HG03354 (cell line): ENCODE results near the gene NTNG1.

ENCODE experiments used
- ATAC-seq: cut with Tn5 transposase; IDR thresholded peaks from one replicate; pipeline ENCODE4 v1.9.1; 2021; ENCODE audit warnings: mild to moderate bottlenecking; ENCODE audit not compliant: unreplicated experiment, poor library complexity, severe bottlenecking

NTNG1 gene

DNA sequence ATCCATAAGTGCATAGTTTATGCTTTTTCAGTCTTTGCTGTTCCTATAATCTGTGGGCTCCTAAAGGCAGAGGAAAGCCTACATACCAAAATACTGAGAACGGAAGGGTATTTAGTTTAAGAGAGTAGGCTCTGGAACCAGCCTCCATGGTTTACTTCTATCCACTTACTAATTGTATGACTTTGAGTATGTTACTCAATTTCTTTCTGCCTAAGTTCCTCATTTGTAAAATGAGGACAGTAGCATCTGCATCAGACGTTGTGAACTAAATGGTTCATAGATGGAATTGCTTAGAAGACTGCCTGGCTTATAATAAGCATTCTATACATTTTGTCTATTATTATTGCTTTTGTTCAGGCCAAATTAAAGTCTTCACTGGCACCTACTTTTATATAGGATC is 111.0 kb downstream of the NTNG1 start:
- no peak for ATAC-seq

DNA sequence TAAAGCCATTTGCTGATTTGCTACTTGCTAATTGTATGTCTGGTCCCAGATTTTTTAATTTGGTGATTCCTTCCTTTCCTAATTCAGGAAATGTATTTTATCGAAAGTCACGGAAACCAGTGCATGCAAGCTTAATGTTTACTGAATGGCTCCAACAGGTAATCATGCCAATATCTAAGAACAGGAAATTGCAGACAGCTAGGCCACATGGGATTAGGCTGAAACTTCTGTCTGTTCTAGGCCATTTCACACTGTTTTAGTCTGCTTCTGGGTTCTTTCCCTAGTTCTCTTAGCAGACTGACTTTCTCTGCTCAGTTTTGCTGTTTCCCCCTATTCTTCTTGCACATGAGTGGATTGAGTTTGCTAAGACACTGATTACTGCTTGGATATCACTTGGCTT is 111.4 kb downstream of the NTNG1 start:
- peak; percentile 36 for ATAC-seq

DNA sequence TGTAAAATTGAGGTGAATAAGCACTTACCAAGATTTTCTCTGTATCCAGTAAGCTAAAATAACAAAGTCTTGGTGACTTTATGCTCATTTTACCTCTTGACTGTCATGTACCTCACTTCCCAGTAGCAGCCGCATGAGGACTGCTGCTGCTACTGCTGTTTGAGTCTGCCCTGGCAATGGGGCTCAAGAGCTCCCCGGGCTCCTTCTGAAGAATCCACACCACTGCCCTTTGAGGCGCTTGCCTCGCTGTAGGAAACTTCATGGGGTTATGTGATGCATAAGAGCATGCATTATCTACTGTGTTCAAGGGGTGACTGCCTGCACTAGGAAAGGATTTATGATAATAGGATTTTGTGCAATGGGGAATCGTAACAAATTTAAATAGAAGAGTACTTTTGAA is 113.5 kb downstream of the NTNG1 start:
- ATAC-seq, result no peak

DNA sequence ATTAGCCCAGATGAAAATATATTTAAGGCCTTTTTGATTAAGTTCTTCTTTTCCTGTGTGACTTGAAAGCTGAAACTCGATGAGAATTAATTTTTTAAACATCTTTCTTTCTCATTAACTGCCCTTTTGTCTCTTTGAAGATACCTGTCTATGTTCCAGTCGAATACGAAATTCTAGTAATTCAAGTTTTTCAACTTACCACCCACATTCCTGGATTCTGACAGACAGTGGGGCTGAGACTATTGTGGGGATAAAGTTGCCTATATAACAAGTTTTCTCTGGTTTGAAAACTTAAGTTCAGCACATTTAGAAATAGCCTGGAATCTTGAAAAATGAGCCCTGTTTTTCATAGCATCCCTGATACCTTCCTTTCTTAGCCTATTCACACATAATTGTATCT is 114.6 kb downstream of the NTNG1 start:
- no peak for ATAC-seq

DNA sequence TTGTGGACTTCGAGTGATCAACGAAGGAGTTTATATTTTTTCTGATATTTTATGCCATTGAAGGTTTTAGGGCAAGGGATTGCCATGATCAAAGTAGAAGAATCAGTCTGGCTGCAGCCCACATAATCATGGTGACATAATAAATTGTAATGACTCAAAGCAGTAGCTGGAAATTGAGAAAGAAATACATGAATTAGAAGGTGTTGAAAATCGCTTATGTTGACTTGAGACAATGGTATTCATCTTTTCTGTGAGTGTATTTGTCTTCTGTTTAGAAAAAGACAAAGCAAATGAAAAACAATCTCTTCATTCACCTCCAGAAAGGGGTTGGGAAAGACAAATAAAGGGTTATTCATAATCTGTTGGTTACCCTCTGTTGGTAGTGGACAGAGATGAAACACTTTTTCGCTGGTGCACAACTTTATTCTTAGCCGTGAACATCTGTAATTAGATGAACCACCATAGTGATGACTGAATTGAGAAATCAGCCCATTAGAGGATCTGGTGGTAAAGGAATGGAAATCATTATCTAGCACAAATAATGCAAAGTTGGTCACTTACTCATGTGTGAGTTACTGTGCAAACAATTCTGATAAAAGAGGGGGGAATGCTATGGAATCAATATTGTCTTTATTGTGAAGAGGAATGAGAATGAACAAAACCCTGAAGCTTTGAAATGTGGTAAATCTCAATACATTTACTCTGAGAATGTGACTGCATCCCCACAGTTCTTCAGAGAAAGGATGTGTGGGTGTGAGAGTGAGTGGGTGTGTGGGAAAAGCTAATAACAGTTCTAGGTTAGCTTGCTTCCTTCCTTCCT is 121.8 kb downstream of the NTNG1 start:
- ATAC-seq, result no peak

DNA sequence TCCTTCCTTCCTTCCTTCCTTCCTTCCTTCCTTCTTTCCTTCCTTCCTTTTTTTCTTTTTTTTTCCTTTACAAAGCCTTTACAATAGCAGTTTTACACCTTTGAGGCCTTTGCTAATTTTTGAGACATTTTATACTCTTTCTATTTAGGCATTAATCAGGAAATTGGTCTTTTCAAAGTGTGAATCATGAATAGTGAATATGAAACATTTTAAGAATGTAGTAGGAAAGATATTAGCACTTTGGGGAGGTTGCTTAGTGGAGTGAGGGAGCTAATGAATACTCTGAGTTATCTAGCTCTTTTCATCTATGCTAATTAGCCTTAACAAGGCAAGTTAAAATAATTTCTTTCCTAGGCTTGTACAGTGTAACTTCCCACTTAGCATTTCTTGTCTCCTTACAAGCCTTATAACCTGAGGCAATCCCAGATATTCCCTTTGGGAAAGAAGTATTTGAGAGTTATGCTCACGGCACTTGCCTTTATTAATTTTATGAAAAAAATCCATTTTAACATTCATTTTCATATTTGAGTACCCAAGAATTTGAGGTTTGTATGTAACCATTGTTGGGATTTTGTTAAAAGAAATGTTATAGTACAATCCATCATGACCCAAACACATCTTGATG is 122.6 kb downstream of the NTNG1 start:
- no peak for ATAC-seq

DNA sequence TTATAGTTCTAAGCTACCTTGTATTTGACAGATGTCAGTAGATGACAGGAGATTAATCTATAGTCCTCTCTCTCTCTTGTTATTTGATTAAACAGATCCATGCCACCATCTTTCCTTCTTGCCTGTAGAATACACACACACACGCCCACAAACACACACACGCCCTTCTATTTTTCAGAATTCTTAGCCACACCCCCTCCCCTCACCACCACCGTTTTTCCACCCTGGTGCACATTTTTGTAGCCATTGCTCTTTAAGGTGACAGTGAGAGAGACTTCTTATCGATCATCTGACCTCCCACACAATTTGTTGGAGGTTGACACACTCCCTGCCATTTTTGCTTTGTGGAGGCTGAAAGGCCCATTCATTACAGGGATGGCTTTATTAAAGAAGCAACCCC is 123.2 kb downstream of the NTNG1 start:
- ATAC-seq, result no peak

DNA sequence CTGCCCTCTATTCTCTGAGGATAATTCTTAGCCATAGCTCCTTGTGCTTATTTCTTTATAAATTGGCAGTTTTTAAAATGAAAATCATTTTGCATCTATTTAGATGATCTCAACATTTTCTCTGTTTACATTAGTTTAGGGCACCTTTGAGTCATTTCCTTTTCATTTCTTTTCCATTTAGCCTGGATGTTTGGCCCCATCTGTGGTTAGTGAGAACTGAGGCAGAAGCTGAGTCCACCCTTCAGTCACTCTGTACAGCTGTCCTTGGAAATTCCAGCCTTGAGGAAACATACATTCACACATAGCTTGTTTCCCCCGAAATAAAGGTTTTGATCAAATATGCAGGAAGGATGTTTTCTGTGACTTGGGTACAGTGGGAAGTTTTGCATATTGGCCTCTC is 123.7 kb downstream of the NTNG1 start:
- no peak for ATAC-seq

DNA sequence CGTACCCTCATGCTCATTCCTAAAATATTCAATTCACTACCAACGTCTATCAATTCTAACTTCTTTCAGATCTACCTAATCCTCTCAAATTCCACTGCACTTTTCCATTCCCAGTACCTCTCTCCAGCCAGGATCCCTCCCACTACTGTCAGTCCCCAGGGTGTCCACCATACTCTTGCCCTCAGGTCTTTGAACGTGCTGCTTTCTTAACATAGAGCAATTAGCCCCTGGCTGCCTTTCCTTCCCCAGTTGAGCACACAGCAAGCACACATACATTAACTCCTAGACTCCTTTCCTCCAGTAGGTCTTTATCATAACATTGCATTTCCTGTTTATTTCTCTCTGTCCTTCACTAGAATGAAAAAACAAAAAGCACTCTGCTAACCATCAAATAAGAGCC is 126.7 kb downstream of the NTNG1 start:
- no peak for ATAC-seq

DNA sequence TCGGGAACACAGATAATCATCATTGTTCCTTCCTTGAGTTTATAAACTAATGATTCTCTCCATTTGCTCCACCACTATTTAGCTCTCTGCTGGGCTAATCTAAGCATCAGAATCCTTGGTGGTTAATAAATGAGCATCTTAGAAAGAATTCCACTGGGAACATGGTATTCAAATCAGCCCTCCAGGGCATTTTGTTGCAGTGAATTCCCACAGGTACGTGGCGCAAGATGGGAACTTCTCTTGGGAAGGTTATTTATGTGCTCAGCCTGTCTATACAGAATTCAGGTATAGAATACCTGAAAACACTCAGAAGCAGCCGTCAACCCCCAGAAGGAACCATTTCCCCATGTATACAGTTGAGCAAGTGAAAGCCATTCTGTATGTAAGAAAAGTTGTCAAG is 131.5 kb downstream of the NTNG1 start:
- ATAC-seq, result no peak

DNA sequence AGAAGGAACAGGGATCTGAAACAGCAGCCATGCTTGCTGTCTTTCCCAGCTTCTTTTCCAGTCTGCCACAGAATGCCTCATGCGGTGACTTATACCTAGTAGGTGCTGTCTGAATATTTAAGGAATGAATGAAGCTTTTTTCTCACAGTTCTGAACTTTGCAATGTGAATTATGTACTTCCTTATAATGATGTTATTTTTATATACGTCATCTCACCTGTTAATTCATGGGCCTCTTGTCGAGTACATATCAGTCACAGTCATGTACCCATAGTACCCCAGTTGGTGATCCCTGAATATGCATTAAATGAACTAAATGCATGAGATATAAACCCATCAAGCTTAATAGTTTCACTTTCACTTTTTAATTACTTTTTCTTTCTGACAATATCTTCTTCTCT is 132.7 kb downstream of the NTNG1 start:
- ATAC-seq, result no peak

DNA sequence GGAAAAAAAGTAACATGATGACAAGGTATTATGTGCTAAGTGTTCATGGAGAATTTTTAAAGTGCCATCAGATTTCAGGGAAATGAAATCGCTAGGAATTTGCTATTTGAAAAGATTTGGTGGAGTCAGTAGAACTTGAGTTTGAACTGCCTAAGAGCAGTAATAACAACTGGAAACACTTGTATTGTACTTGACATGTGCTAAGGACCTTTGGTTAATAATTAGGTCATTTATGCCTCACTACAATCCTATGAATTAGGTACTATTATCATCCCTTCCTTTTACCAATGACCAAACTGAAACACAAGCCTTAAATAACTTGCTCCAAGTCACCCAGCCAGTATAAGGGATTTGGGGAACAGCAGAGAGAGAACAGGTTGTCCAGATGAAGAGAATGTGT is 133.4 kb downstream of the NTNG1 start:
- no peak for ATAC-seq

DNA sequence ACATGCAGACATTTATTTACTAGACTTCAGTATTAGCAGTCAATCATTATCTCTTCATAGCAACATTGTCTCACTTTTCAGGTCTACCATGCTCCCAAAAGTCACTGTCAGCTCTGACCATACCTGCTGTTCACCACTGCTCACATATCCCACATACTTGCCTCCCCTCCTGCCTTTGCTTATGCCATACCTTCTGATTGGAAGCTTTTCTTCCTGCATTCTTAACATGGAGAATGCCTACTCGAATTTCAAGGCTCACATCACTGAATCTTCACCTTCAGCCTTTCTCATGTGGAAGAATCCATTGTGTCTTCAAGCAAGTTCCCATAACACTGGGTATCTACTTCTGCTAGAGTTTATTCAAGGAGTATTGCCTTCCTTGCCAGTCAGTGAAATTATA is 135.4 kb downstream of the NTNG1 start:
- no peak for ATAC-seq

DNA sequence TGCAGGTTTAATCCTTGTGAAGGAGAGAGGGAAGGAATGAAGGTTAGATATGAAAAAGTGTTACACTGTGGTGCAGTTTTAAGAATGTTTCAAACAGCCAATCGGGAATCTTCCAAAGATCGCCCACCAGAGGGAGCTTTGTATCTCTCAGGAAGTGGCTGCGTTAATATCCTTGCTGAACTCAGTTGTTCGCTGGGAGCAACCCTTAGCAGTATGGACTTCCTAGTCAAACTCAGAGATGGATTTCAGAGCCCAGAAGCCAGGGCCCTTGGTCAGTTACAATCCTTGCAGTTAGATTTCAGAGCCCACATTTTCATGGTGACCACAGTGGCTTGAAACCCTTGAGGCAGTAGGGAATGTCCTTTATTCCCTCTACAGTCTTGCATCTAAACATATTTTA is 136.2 kb downstream of the NTNG1 start:
- no peak for ATAC-seq

DNA sequence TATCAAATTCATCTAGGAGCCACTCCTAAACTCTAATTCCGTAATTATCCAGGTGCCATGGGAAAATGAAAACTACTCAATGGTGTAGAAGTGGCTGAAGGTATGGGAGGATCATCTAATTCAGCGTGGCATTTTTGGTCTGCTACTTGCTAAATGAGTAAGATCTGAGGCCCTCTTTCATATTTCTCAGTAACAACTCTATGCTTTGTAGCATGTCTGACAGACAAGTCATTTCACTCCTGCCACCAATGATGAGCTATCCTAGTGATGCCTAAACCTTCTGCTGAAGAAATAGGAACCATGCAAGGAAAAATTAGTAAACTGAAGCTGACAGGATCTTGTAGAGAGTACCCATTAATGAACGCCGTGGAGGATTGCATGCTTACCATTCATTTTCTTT is 145.3 kb downstream of the NTNG1 start:
- ATAC-seq, result no peak

DNA sequence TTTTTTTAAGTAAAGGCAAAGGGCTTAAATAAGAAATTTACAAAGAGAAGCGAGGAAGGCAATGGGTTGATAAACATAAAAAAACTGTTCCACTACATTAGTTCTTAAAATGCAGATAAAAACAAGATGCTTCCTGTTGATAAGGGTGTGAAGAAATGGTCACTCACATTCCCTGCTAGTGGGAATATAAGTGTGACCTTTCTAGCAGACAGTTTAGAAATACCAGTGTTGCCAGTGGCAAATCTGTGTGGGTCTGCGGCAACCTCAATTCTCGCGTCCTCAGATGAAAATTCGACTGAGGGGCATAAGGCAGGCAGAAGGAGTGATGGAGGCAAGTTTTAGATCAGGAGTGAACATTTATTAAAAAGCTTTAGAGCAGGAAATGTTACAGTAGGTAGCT is 151.1 kb downstream of the NTNG1 start:
- ATAC-seq, result no peak

DNA sequence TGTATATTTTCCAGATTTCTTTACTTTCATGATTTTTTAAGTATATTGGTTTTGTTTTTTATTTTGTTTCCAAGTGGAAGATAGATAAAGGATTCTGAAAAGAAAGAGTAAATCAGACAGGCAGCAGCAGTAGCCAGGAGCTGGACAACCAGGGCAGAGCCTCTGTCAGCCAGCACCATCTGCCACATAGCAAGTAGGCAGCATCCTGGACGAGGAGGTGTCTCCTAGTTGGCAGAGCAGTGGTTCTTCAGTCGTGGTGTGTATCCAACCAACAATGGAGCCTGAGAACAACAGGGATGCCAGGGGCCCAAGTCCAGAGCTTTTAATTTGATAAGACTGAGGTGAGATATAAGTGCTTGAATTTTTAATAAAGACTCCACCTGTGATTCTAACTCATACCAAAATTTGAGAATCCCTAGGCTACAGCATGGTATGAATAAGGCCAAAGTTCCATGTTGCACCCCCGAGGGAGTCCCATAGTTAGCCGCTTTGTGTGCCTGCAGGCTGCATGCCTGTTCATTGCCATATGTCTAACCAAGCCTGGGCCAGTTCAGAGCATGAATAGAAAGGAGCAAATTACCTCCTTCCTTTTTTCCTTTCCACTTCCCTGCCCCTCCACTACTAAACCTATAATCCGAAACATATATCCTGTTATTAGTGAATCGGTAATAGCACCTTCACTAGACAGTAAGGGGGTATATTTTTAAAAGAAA is 153.2 kb downstream of the NTNG1 start:
- no peak for ATAC-seq

DNA sequence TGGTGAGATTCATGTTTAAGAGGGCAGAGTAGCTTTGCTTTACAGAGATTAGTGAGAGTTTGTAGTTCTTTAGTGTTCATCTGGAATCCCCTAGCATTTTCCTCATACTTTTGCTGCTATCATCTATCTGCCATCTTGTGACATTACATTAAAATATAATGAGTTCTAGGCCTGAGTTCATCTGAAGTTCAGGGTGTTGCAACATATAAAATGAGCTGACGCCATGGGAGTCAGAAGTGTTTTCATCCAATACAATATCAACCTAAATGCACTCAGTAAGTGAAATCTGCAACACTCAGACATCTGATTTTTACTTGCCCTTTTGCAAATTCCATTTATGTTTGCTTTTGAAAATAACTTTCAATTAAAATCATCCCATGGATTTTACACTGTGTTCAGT is 153.8 kb downstream of the NTNG1 start:
- ATAC-seq, result no peak

DNA sequence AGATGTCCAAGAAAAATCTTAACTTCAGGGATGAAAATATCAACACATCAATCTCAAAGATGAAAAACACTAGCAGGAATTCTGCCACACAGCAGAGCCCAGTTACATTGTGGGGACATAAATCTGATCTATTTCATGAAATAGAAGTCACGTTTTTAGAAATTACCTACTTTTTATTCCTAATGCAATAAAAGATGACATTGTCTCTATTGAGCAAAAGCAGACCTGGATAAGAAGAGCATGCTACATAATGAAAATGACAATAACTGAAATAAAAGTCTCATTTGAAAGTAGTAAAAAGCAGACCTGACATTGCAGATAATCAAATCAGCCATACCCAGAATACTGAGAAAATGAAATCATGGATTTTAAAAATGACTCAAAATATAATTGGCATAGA is 156.8 kb downstream of the NTNG1 start:
- no peak for ATAC-seq

DNA sequence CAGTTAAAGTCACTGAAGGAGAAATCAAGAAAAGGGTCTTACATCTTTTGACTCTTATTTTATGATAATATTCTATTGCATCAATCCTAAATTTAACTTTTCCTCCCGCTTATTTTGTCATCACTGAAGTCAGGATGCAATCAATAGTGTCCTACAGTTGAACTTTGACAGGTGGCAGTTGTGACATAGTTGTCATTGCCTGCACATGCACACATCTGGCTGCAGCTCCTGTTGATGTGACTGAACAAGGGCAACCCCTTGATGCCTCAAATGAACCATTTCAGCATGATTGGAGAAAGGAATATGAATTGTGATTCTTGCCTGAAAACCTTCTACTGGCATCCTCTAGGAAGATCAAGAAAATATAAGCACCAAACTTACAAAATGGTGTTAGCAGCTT is 157.7 kb downstream of the NTNG1 start:
- no peak for ATAC-seq

DNA sequence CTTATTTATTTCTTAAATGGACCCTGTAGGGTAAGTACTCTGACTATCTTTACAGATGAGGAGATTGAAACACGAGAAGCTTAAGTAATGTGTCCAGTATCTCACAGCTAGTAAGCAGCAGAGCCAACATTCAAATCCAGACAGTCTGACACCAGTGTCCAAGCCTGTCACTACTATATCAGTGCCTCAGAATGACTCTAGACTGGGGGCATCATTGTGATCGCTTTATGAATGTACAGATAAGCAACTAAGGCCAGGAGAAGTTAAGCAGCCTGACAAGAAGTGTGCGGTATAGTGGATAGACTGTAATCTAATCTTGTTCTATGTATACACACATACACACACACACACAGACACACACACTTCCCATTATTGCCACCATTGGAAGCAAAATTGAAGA is 158.7 kb downstream of the NTNG1 start:
- ATAC-seq, result no peak
